ENCODE results near the gene MCCC2. TPM values are rescaled to one million over a fixed set of nuclear protein-coding genes. Genes with fewer than 3 reads are reported as not detected.

The MCCC2 gene
- total and polyA plus RNA-seq, 2 experiments from 2014 or later = 31.9 to 59.1 TPM

DNA sequence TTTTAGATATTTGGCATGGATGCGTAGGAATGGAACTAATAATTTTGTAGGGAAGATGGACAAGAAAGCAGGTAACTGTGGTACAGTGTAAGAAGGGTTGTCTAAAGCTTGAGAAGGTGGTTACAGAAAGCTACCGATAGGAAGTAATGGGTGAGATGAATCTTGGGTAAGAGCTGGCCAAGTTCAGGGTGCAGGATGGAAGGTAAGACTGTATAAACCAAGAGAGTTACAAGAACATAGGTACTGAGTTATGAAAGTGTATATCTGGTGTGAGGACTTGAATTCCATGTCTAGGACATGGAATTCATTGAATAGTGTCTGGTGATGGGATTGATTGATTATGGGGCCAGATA lies 1.4 kb downstream of the MCCC2 start:
- H3K27me3 ChIP-seq (ENCODE audit: insufficient read depth) = no peaks in the 10 kb centered on the region
- H3K4me2 ChIP-seq = peak overlapping the region; percentile 96
- H4K20me1 ChIP-seq (replicated peaks; ENCODE audit: insufficient read depth) = no peaks in the 10 kb centered on the region; the same call in 1 of the 2 replicates
- H3K36me3 Mint-ChIP-seq (ENCODE audit: low read depth) = peaks cover 13% of the 10 kb centered on the region
- H3K4me1 ChIP-seq (ENCODE audit: insufficient read depth) = peaks cover 12% of the 10 kb centered on the region; the same call in 1 of the 2 replicates
- peak overlapping the region; percentile 86 for H3K4me3 Mint-ChIP-seq
- H3K27ac ChIP-seq (ENCODE audit: low read depth) = no peak overlapping the region
- peak overlapping the region; percentile 93 for H3K4me3 ChIP-seq
- H3K27me3 Mint-ChIP-seq (ENCODE audit: insufficient read depth, low read depth, poor library complexity) = peaks cover 3% of the 10 kb centered on the region
- H2AFZ ChIP-seq = no peak overlapping the region
- 0 out of 2 replicates have a peak, but pooled peaks cover 5% of the 10 kb centered on the region for H3K36me3 ChIP-seq (ENCODE audit: insufficient read depth)
- H3K9me3 Mint-ChIP-seq = no peaks in the 10 kb centered on the region; the same call in 1 of the 3 replicates
- H3K27ac Mint-ChIP-seq = peak overlapping the region; percentile 16; the same call in 1 of the 2 replicates
- peaks cover 15% of the 10 kb centered on the region for H3K4me1 Mint-ChIP-seq
- ATAC-seq (no peak), DNase-seq (ENCODE audit: low spot score) (no peak)
- H3F3A ChIP-seq (replicated peaks; ENCODE audit: low read depth) = 0 out of 2 replicates have a peak, but pooled peaks cover 5% of the 10 kb centered on the region
- peaks cover 61% of the 10 kb centered on the region for H3K79me2 ChIP-seq (replicated peaks; ENCODE audit: insufficient read depth)
- no peaks in the 10 kb centered on the region; the same call in 1 of the 2 replicates for H3K9me2 ChIP-seq (ENCODE audit: insufficient read depth)
- TF ChIP-seq, protein P1, sequence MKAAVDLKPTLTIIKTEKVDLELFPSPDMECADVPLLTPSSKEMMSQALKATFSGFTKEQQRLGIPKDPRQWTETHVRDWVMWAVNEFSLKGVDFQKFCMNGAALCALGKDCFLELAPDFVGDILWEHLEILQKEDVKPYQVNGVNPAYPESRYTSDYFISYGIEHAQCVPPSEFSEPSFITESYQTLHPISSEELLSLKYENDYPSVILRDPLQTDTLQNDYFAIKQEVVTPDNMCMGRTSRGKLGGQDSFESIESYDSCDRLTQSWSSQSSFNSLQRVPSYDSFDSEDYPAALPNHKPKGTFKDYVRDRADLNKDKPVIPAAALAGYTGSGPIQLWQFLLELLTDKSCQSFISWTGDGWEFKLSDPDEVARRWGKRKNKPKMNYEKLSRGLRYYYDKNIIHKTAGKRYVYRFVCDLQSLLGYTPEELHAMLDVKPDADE (IDR thresholded peaks at IDR 0.05) = no peak
- TF ChIP-seq EZH2 (IDR thresholded peaks at IDR 0.05; ENCODE audit: low read depth, unreplicated experiment) = no peak
- no peak for TF ChIP-seq ZNF331 (CRISPR knock-in tag; IDR thresholded peaks at IDR 0.05; ENCODE audit: low read depth)
- no peak for TF ChIP-seq NANOG (IDR thresholded peaks at IDR 0.05; ENCODE audit: borderline replicate concordance)
- TF ChIP-seq, protein P2, sequence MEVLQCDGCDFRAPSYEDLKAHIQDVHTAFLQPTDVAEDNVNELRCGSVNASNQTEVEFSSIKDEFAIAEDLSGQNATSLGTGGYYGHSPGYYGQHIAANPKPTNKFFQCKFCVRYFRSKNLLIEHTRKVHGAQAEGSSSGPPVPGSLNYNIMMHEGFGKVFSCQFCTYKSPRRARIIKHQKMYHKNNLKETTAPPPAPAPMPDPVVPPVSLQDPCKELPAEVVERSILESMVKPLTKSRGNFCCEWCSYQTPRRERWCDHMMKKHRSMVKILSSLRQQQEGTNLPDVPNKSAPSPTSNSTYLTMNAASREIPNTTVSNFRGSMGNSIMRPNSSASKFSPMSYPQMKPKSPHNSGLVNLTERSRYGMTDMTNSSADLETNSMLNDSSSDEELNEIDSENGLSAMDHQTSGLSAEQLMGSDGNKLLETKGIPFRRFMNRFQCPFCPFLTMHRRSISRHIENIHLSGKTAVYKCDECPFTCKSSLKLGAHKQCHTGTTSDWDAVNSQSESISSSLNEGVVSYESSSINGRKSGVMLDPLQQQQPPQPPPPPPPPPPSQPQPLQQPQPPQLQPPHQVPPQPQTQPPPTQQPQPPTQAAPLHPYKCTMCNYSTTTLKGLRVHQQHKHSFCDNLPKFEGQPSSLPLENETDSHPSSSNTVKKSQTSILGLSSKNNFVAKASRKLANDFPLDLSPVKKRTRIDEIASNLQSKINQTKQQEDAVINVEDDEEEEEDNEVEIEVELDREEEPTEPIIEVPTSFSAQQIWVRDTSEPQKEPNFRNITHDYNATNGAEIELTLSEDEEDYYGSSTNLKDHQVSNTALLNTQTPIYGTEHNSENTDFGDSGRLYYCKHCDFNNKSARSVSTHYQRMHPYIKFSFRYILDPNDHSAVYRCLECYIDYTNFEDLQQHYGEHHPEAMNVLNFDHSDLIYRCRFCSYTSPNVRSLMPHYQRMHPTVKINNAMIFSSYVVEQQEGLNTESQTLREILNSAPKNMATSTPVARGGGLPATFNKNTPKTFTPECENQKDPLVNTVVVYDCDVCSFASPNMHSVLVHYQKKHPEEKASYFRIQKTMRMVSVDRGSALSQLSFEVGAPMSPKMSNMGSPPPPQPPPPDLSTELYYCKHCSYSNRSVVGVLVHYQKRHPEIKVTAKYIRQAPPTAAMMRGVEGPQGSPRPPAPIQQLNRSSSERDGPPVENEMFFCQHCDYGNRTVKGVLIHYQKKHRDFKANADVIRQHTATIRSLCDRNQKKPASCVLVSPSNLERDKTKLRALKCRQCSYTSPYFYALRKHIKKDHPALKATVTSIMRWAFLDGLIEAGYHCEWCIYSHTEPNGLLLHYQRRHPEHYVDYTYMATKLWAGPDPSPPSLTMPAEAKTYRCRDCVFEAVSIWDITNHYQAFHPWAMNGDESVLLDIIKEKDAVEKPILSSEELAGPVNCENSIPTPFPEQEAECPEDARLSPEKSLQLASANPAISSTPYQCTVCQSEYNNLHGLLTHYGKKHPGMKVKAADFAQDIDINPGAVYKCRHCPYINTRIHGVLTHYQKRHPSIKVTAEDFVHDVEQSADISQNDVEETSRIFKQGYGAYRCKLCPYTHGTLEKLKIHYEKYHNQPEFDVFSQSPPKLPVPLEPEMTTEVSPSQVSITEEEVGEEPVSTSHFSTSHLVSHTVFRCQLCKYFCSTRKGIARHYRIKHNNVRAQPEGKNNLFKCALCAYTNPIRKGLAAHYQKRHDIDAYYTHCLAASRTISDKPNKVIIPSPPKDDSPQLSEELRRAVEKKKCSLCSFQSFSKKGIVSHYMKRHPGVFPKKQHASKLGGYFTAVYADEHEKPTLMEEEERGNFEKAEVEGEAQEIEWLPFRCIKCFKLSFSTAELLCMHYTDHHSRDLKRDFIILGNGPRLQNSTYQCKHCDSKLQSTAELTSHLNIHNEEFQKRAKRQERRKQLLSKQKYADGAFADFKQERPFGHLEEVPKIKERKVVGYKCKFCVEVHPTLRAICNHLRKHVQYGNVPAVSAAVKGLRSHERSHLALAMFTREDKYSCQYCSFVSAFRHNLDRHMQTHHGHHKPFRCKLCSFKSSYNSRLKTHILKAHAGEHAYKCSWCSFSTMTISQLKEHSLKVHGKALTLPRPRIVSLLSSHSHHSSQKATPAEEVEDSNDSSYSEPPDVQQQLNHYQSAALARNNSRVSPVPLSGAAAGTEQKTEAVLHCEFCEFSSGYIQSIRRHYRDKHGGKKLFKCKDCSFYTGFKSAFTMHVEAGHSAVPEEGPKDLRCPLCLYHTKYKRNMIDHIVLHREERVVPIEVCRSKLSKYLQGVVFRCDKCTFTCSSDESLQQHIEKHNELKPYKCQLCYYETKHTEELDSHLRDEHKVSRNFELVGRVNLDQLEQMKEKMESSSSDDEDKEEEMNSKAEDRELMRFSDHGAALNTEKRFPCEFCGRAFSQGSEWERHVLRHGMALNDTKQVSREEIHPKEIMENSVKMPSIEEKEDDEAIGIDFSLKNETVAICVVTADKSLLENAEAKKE (CRISPR knock-in tag; IDR thresholded peaks at IDR 0.05) = no peak
- TF ChIP-seq STAT1 (IDR thresholded peaks at IDR 0.05; ENCODE audit: unreplicated experiment) = no peak
- TF ChIP-seq JUNB (IDR thresholded peaks at IDR 0.05; ENCODE audit: unreplicated experiment) = no peak
- TF ChIP-seq, protein P3, sequence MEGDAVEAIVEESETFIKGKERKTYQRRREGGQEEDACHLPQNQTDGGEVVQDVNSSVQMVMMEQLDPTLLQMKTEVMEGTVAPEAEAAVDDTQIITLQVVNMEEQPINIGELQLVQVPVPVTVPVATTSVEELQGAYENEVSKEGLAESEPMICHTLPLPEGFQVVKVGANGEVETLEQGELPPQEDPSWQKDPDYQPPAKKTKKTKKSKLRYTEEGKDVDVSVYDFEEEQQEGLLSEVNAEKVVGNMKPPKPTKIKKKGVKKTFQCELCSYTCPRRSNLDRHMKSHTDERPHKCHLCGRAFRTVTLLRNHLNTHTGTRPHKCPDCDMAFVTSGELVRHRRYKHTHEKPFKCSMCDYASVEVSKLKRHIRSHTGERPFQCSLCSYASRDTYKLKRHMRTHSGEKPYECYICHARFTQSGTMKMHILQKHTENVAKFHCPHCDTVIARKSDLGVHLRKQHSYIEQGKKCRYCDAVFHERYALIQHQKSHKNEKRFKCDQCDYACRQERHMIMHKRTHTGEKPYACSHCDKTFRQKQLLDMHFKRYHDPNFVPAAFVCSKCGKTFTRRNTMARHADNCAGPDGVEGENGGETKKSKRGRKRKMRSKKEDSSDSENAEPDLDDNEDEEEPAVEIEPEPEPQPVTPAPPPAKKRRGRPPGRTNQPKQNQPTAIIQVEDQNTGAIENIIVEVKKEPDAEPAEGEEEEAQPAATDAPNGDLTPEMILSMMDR (conservative IDR thresholded peaks at IDR 0.05; ENCODE audit: low read depth in 2 of 2) = no peak
- TF ChIP-seq, protein P4, sequence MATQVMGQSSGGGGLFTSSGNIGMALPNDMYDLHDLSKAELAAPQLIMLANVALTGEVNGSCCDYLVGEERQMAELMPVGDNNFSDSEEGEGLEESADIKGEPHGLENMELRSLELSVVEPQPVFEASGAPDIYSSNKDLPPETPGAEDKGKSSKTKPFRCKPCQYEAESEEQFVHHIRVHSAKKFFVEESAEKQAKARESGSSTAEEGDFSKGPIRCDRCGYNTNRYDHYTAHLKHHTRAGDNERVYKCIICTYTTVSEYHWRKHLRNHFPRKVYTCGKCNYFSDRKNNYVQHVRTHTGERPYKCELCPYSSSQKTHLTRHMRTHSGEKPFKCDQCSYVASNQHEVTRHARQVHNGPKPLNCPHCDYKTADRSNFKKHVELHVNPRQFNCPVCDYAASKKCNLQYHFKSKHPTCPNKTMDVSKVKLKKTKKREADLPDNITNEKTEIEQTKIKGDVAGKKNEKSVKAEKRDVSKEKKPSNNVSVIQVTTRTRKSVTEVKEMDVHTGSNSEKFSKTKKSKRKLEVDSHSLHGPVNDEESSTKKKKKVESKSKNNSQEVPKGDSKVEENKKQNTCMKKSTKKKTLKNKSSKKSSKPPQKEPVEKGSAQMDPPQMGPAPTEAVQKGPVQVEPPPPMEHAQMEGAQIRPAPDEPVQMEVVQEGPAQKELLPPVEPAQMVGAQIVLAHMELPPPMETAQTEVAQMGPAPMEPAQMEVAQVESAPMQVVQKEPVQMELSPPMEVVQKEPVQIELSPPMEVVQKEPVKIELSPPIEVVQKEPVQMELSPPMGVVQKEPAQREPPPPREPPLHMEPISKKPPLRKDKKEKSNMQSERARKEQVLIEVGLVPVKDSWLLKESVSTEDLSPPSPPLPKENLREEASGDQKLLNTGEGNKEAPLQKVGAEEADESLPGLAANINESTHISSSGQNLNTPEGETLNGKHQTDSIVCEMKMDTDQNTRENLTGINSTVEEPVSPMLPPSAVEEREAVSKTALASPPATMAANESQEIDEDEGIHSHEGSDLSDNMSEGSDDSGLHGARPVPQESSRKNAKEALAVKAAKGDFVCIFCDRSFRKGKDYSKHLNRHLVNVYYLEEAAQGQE (IDR thresholded peaks at IDR 0.05; ENCODE audit: unreplicated experiment) = no peak

Data from GM23338 (cell line).